GM12874 (cell line): ENCODE measurements around the gene FHAD1.

Experiments used
- CTCF ChIP-seq: IDR thresholded peaks from 2 replicates; pipeline ENCODE4 v1.5.1; 2011; ENCODE audit warnings: low read depth, mild to moderate bottlenecking, control low read depth, low read length, moderate library complexity; ENCODE audit not compliant: insufficient read depth

FHAD1 gene

GRCh38 chr1:15282038-15282437 lies 35.0 kb downstream of the FHAD1 start:
- TF ChIP-seq CTCF = no peak

GRCh38 chr1:15282810-15283474 lies 35.9 kb downstream of the FHAD1 start:
- no peak for TF ChIP-seq CTCF

GRCh38 chr1:15283526-15283925 lies 36.5 kb downstream of the FHAD1 start:
- no peak for TF ChIP-seq CTCF

- TF ChIP-seq CTCF = no peak
Measured at GRCh38 chr1:15286452-15286851, 39.4 kb downstream of the FHAD1 start.

- no peak for TF ChIP-seq CTCF
Measured at GRCh38 chr1:15287035-15287979, 40.3 kb downstream of the FHAD1 start.

GRCh38 chr1:15288173-15288926 lies 41.3 kb downstream of the FHAD1 start:
- no peak for TF ChIP-seq CTCF

- no peak for TF ChIP-seq CTCF
Measured at GRCh38 chr1:15289251-15289651, 42.2 kb downstream of the FHAD1 start.
